Panc1 (cell line): ENCODE measurements around the gene KTN1. TPM values are rescaled to one million over a fixed set of nuclear protein-coding genes. Genes with fewer than 3 reads are reported as not detected.
A peak's percentile ranks its signal among the peaks of the same experiment; 100 is the strongest.

ENCODE experiments used
- ATAC-seq: fragments of 200-7000 bp; cut with Tn5 transposase; 2 replicates; pipeline ENCODE4 v1.9.1; 2020; ENCODE audit warnings: mild to moderate bottlenecking, moderate library complexity
- BruUV-seq: library from RNA; stranded (reverse); fragments of 400-500 nt; replicated peaks from 2 replicates; lab custom pipeline; 2021; lab: Mats Ljungman, UMichigan
- CTCF ChIA-PET: fragments of 300-600 bp; sonication (Branson Sonifier 250); formaldehyde crosslinking; loops from one replicate; lab custom pipeline; 2022; ENCODE audit warnings: antibody characterized with exemption; lab: Charles Lee
- POLR2A ChIA-PET: fragments of 300-600 bp; sonication (Branson Sonifier 250); formaldehyde crosslinking; loops from one replicate; lab custom pipeline; 2022; ENCODE audit warnings: antibody characterized with exemption; lab: Charles Lee
- DNase-seq: peaks from one replicate; pipeline ENCODE4 v3.0.0-alpha.2; 2010; ENCODE audit warnings: low read depth, low spot score
- H3K27ac ChIP-seq: 2 replicates; pipeline ENCODE4 v1.5.1; 2011; ENCODE audit warnings: mild to moderate bottlenecking, low read length, inconsistent platforms
- H3K27me3 ChIP-seq: fragments of 200-500 bp; sonication (Bioruptor generic); 2 replicates; pipeline ENCODE4 v1.6.0; 2014; ENCODE audit warnings: low read length, inconsistent platforms; ENCODE audit not compliant: control insufficient read depth, insufficient read depth
- H3K36me3 ChIP-seq: fragments of 200-500 bp; sonication (Bioruptor generic); 2 replicates; pipeline ENCODE4 v1.5.1; 2014; ENCODE audit warnings: inconsistent platforms, mild to moderate bottlenecking, low read length, moderate library complexity; ENCODE audit not compliant: control insufficient read depth, insufficient read depth
- H3K4me1 ChIP-seq: 2 replicates; pipeline ENCODE4 v1.5.1; 2011; ENCODE audit warnings: inconsistent platforms, mild to moderate bottlenecking, low read length, moderate library complexity; ENCODE audit not compliant: control insufficient read depth, insufficient read depth
- H3K4me3 ChIP-seq, 2 experiments: 2 replicates each; pipeline ENCODE4 v1.5.1; 2011 to 2012; ENCODE audit warnings: low read depth in 2 of 2, low read length in 2 of 2, mild to moderate bottlenecking in 2 of 2, inconsistent platforms in 1 of 2, moderate library complexity in 1 of 2
- H3K9me3 ChIP-seq: fragments of 200-500 bp; sonication (Bioruptor generic); 2 replicates; pipeline ENCODE4 v1.5.1; 2014; ENCODE audit warnings: low read depth, mild to moderate bottlenecking, inconsistent platforms, low read length, moderate library complexity; ENCODE audit not compliant: control insufficient read depth, insufficient read depth
- CTCF ChIP-seq: fragments of 450-650 bp; IDR thresholded peaks from 2 replicates; pipeline ENCODE4 v1.5.1; 2017; ENCODE audit warnings: mild to moderate bottlenecking
- POLR2AphosphoS5 ChIP-seq: IDR thresholded peaks from 2 replicates; pipeline ENCODE4 v1.6.1; 2012; ENCODE audit warnings: mild to moderate bottlenecking, low read depth, low read length, moderate library complexity
- REST ChIP-seq, 2 experiments: IDR thresholded peaks; 2 replicates each; pipeline ENCODE4 v1.6.1; 2011 to 2012; ENCODE audit warnings: low read depth in 2 of 2, control low read depth in 1 of 2, low read length in 1 of 2, mild to moderate bottlenecking in 1 of 2, moderate library complexity in 1 of 2; ENCODE audit not compliant: insufficient read depth in 1 of 2
- SIN3A ChIP-seq: IDR thresholded peaks from 2 replicates; pipeline ENCODE4 v1.6.1; 2012; ENCODE audit warnings: low read depth, mild to moderate bottlenecking, low read length, moderate library complexity, borderline replicate concordance; ENCODE audit not compliant: insufficient read depth
- TCF7L2 ChIP-seq: IDR thresholded peaks from 2 replicates; pipeline ENCODE4 v1.6.1; 2011; ENCODE audit warnings: mild to moderate bottlenecking, low read depth, low read length, inconsistent platforms
- in situ Hi-C: cut with HindIII; loops from 2 replicates; pipeline ENCODE4 v1.10.0; 2016; ENCODE audit warnings: low sequenced_read_pairs, low pct_unique_long_range_greater_than_20kb
- intact Hi-C: fragments of 100-400 bp; cut with micrococcal nuclease; formaldehyde crosslinking; loops from one replicate; pipeline ENCODE4 v1.10.0; 2022; ENCODE audit not compliant: unreplicated experiment
- total RNA-seq: library from RNA; stranded (reverse); gene quantifications from one replicate; pipeline ENCODE4 v1.2.1, GENCODE V29; 2021; ENCODE audit not compliant: unreplicated experiment

The KTN1 gene
- total RNA-seq, 1 experiment from 2014 or later, result 310 TPM

GRCh38 chr14:55603401-55603953 lies 23.5 kb downstream of the KTN1 start:
- DNase-seq, result no peak
- no peaks in the 10 kb centered on the region; the same call in 1 of the 2 replicates for H3K36me3 ChIP-seq
- no peak for TF ChIP-seq CTCF
- no peak for TF ChIP-seq TCF7L2
- TF ChIP-seq SIN3A, result no peak
- TF ChIP-seq REST (IDR thresholded peaks at IDR 0.05; ENCODE audit: insufficient read depth in 1 of 2, low read depth in 2 of 2, low read length in 1 of 2), result no peak
- no peak for TF ChIP-seq POLR2AphosphoS5
- ATAC-seq, result no peak
- H3K27ac ChIP-seq, result peak overlapping the region; percentile 92
- BruUV-seq, result no TSS peak
- peaks cover 86% of the 10 kb centered on the region for H3K4me1 ChIP-seq
- H3K27me3 ChIP-seq, result no peaks in the 10 kb centered on the region
- ChIA-PET CTCF (interaction anchor here (0.7 kb wide), 1 partner anchor 1884 kb away, joined by 4 read pairs; no protein-coding TSS in a partner anchor), POLR2A (no interaction called here)
- no peaks in the 10 kb centered on the region for H3K9me3 ChIP-seq
- H3K4me3 ChIP-seq, result no peak overlapping the region
- in situ Hi-C loops, result no loop called here
- intact Hi-C loops, result no loop called here

GRCh38 chr14:55604488-55604887 lies 24.5 kb downstream of the KTN1 start:
- DNase-seq (no peak), ATAC-seq (no peak)
- H3K27me3 ChIP-seq, result no peaks in the 10 kb centered on the region
- H3K27ac ChIP-seq, result peak overlapping the region; percentile 92
- H3K4me3 ChIP-seq, result no peak overlapping the region
- ChIA-PET POLR2A (no interaction called here), CTCF (no interaction called here)
- in situ Hi-C loops, result no loop called here
- no TSS peak for BruUV-seq
- H3K4me1 ChIP-seq, result peaks cover 94% of the 10 kb centered on the region
- no peaks in the 10 kb centered on the region; the same call in 1 of the 2 replicates for H3K36me3 ChIP-seq
- no peaks in the 10 kb centered on the region for H3K9me3 ChIP-seq
- intact Hi-C loops, result no loop called here
- TF ChIP-seq SIN3A (no peak), REST (IDR thresholded peaks at IDR 0.05; ENCODE audit: insufficient read depth in 1 of 2, low read depth in 2 of 2, low read length in 1 of 2) (no peak), CTCF (no peak), TCF7L2 (no peak)
